ENCODE measurements around the gene KDR. TPM values are rescaled to one million over a fixed set of nuclear protein-coding genes. Genes with fewer than 3 reads are reported as not detected.
A peak's percentile ranks its signal among the peaks of the same experiment; 100 is the strongest.

KDR gene
- total RNA-seq, 1 donor from 2014 or later: 23.4 TPM

GRCh38 chr4:55075823-55076716 is 49.3 kb downstream of the KDR start:
- Histone ChIP-seq H3K36me3 (no peaks in the 10 kb centered on the region), H3K4me1 (peaks cover 37% of the 10 kb centered on the region), H3K9me3 (replicated peaks) (no peaks in the 10 kb centered on the region), H3K27me3 (ENCODE audit: low read depth) (no peaks in the 10 kb centered on the region), H3K4me3 (no peak overlapping the region), H3K27ac (replicated peaks) (peak overlapping the region; percentile 3)
- DNase-seq: no peak
- intact Hi-C loops (cut with micrococcal nuclease): no loop called here
- TF ChIP-seq CTCF (IDR thresholded peaks at IDR 0.05; ENCODE audit: borderline replicate concordance): no peak

- Histone ChIP-seq H3K27ac (replicated peaks) (no peak overlapping the region), H3K4me1 (peaks cover 30% of the 10 kb centered on the region)
- intact Hi-C loops (cut with micrococcal nuclease): no loop called here
Observed at GRCh38 chr4:55075376-55075775, 50.0 kb downstream of the KDR start.

GRCh38 chr4:55074386-55074785 is 51.0 kb downstream of the KDR start:
- Histone ChIP-seq H3K27me3 (ENCODE audit: low read depth) (no peaks in the 10 kb centered on the region), H3K4me1 (peaks cover 24% of the 10 kb centered on the region), H3K27ac (replicated peaks) (no peak overlapping the region), H3K9me3 (replicated peaks) (no peaks in the 10 kb centered on the region), H3K4me3 (no peak overlapping the region), H3K36me3 (no peaks in the 10 kb centered on the region)
- no peak for DNase-seq
- TF ChIP-seq CTCF (IDR thresholded peaks at IDR 0.05; ENCODE audit: borderline replicate concordance): no peak
- intact Hi-C loops (cut with micrococcal nuclease): no loop called here

More at GRCh38 chr4:55075376-55075775, 50.0 kb downstream of the KDR start:
- no peak for TF ChIP-seq CTCF (IDR thresholded peaks at IDR 0.05; ENCODE audit: borderline replicate concordance)
- Histone ChIP-seq H3K9me3 (replicated peaks) (no peaks in the 10 kb centered on the region), H3K36me3 (no peaks in the 10 kb centered on the region), H3K27me3 (ENCODE audit: low read depth) (no peaks in the 10 kb centered on the region), H3K4me3 (no peak overlapping the region)
- no peak for DNase-seq

- DNase-seq: no peak
- peak overlapping the region; percentile 41 for H3K27ac ChIP-seq (replicated peaks)
- no peak overlapping the region for H3K4me3 ChIP-seq
- peaks cover 21% of the 10 kb centered on the region for H3K4me1 ChIP-seq
- no peaks in the 10 kb centered on the region for H3K27me3 ChIP-seq (ENCODE audit: low read depth)
- intact Hi-C loops (cut with micrococcal nuclease): no loop called here
- no peaks in the 10 kb centered on the region for H3K9me3 ChIP-seq (replicated peaks)
- TF ChIP-seq CTCF (IDR thresholded peaks at IDR 0.05; ENCODE audit: borderline replicate concordance): no peak
- H3K36me3 ChIP-seq: no peaks in the 10 kb centered on the region
Observed at GRCh38 chr4:55071951-55072350, 53.4 kb downstream of the KDR start.

- Histone ChIP-seq H3K27ac (replicated peaks) (peak overlapping the region; percentile 80), H3K9me3 (replicated peaks) (no peaks in the 10 kb centered on the region), H3K4me3 (no peak overlapping the region), H3K36me3 (no peaks in the 10 kb centered on the region), H3K27me3 (ENCODE audit: low read depth) (no peaks in the 10 kb centered on the region), H3K4me1 (peaks cover 21% of the 10 kb centered on the region)
- peak; percentile 18 for DNase-seq
- no peak for TF ChIP-seq CTCF (IDR thresholded peaks at IDR 0.05; ENCODE audit: borderline replicate concordance)
- intact Hi-C loops (cut with micrococcal nuclease): no loop called here
Observed at GRCh38 chr4:55069248-55069647, 56.1 kb downstream of the KDR start.

Measured in left ventricle myocardium inferior (tissue), 1 donor.